Psoas muscle (tissue), 8 donors: ENCODE results near the gene ANKRD6. TPM values are rescaled to one million over a fixed set of nuclear protein-coding genes. Genes with fewer than 3 reads are reported as not detected.

ENCODE experiments used
- ATAC-seq, 4 donors: fragments of 200-7000 bp; cut with Tn5 transposase; one replicate each; pipeline ENCODE4 v1.9.1; 2020; ENCODE audit warnings: moderate library complexity in 3 of 4, mild to moderate bottlenecking in 2 of 4
- DNase-seq, 2 donors: peaks; one replicate each; pipeline ENCODE4 v3.0.0-alpha.2; 2020
- H3K27ac ChIP-seq: fragments of 200-600 bp; one replicate; pipeline ENCODE4 v1.8.0; 2022
- H3K27me3 ChIP-seq, 3 donors: fragments of 200-600 bp in 1 of 3; one replicate each; pipeline versions ENCODE4 v1.6.1 to v1.8.0; 2013 to 2022; ENCODE audit warnings: low read length in 2 of 3, mild to moderate bottlenecking in 2 of 3, moderate library complexity in 1 of 3; ENCODE audit not compliant: insufficient read depth in 3 of 3
- H3K36me3 ChIP-seq, 2 donors: fragments of 200-600 bp in 1 of 2; one replicate each; pipeline versions ENCODE4 v1.6.1 to v1.8.0; 2013 to 2022; ENCODE audit warnings: low read depth in 1 of 2, mild to moderate bottlenecking in 1 of 2, moderate library complexity in 1 of 2; ENCODE audit not compliant: insufficient read depth in 1 of 2
- H3K4me1 ChIP-seq: fragments of 200-600 bp; one replicate; pipeline ENCODE4 v1.8.0; 2022
- H3K4me3 ChIP-seq: fragments of 200-600 bp; one replicate; pipeline ENCODE4 v1.8.0; 2022; ENCODE audit warnings: mild to moderate bottlenecking
- H3K9me3 ChIP-seq: fragments of 200-600 bp; one replicate; pipeline ENCODE4 v1.8.0; 2022
- WGBS, 3 donors: extraction: QIAGEN DNeasy Blood & Tissue Kit; methylation state at CpG; one replicate each; pipeline versions ENCODE4 v1.1.6 to v1.1.7; 2013; 5-methylcytosine and 5-hydroxymethylcytosine counted together
- intact Hi-C, 2 donors: fragments of 100-400 bp; cut with DNase I; formaldehyde crosslinking; loops; one replicate each; pipeline versions ENCODE4 v1.11.0 to v1.14.2; 2022
- polyA plus RNA-seq, 3 donors: library from polyadenylated mRNA; stranded (reverse); fragments of 200-250 nt; gene quantifications; one replicate each; pipeline ENCODE4 v1.2.3, GENCODE V29; 2013
- total RNA-seq, 4 donors: library from RNA; stranded (reverse); fragmentation: NEBNext Ultra II Directional in 2 of 4; extraction: Animal tissue kit (Norgen Biotek cat#: 25700) in 2 of 4; gene quantifications; one replicate each; pipeline versions ENCODE4 v1.2.1 to v1.2.4, GENCODE V29; 2021 to 2023
- TF ChIP-seq, protein P1 (sequence below): fragments of 200-600 bp; IDR thresholded peaks from one replicate; pipeline ENCODE4 v1.8.0; 2022; ENCODE audit warnings: antibody characterized with exemption
- donor health status: healthy with polysubstance abuse.
- donor health status: DM: no; HTN: no; CAD: no; lungs with moderate emphysema.
- donor health status: Bipolar disorder and iron deficiency.
- donor health status: healthy.
- donor health status: DM: yes; HTN: yes; CAD: no.
- donor health status: DM: no; HTN: no; CAD: no.
- donor health status: DM: no; HTN: no; CAD: no.
- donor health status: DM: yes; HTN: yes; CAD: no.

Gene ANKRD6
- total and polyA plus RNA-seq, 7 donors, result 1.2 to 9.0 (median 2.4) TPM

DNA sequence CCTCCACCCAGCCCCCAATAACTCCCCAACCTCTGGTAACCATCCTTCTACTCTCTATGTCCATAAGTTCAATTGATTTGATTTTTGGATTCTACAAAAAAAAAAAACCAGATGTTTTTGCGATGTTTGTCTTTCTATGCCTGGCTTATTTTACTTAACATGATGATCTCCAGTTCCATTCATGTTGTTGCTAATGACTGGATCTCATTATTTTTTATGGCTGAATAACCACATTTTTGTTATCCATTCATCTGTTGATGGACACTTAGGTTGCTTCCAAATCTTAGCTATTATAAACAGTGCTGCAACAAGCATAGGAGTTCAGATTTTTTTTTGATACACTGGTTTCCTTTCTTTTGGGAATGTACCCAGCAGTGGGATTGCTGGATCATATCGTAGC lies 106.8 kb downstream of the ANKRD6 start:
- H3K4me1 ChIP-seq, result no peaks in the 10 kb centered on the region
- intact Hi-C loops, result no loop called here
- WGBS, 3 donors, result 86 to 97% (median 94%) methylated on average over 2 of the region's 2 CpGs

DNA sequence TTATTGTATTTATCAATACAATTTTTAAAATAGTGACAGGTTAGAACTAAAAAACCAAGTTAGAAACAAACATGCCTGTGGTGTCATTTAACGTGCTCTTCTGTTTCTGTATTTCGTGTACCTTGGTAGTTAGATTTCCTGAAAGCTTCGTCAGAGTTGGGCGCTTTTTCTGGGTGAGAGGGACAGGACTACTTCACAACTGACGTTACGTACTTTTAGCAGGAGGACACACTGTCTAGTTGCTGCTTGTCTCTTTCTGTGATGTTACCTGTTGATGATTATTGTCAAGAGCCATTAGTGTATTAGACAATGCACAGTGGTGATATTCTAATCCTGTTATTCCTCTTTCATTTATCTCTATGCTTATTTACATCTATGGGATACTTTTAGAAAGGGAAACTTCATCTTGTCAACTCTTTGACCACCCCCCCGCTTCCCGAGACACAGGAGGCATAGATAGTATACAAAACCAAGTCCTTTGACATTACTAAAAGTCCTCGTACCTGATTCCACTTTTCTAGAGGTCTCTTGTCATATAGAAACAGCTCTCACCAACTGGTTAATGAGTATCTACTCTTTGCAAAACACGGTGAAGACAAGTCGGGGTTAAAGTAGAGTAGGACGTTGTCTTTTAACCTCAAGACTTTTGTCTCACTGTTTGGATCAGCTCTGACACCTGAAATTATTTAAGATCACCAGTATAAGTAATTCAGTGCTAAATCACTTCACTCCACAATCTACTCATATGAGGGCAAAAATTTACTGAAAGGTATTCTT lies 109.3 kb downstream of the ANKRD6 start:
- no peaks in the 10 kb centered on the region for H3K27me3 ChIP-seq
- H3K4me3 ChIP-seq, result no peak overlapping the region
- DNase-seq (no peak), ATAC-seq (no peak)
- H3K9me3 ChIP-seq, result no peaks in the 10 kb centered on the region
- TF ChIP-seq, protein P1, sequence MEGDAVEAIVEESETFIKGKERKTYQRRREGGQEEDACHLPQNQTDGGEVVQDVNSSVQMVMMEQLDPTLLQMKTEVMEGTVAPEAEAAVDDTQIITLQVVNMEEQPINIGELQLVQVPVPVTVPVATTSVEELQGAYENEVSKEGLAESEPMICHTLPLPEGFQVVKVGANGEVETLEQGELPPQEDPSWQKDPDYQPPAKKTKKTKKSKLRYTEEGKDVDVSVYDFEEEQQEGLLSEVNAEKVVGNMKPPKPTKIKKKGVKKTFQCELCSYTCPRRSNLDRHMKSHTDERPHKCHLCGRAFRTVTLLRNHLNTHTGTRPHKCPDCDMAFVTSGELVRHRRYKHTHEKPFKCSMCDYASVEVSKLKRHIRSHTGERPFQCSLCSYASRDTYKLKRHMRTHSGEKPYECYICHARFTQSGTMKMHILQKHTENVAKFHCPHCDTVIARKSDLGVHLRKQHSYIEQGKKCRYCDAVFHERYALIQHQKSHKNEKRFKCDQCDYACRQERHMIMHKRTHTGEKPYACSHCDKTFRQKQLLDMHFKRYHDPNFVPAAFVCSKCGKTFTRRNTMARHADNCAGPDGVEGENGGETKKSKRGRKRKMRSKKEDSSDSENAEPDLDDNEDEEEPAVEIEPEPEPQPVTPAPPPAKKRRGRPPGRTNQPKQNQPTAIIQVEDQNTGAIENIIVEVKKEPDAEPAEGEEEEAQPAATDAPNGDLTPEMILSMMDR, result no peak
- H3K36me3 ChIP-seq, result no peaks in the 10 kb centered on the region
- H3K4me1 ChIP-seq, result no peaks in the 10 kb centered on the region
- WGBS, 3 donors, result 90 to 91% (median 91%) methylated on average over 12 of the region's 12 CpGs
- no peak overlapping the region for H3K27ac ChIP-seq
- intact Hi-C loops, result no loop called here

More for the DNA sequence above, 106.8 kb downstream of the ANKRD6 start:
- TF ChIP-seq, protein P1, result no peak
- Histone ChIP-seq H3K27ac (no peak overlapping the region), H3K4me3 (no peak overlapping the region), H3K36me3 (no peaks in the 10 kb centered on the region), H3K27me3 (no peaks in the 10 kb centered on the region), H3K9me3 (no peaks in the 10 kb centered on the region)
- ATAC-seq (no peak), DNase-seq (no peak)

DNA sequence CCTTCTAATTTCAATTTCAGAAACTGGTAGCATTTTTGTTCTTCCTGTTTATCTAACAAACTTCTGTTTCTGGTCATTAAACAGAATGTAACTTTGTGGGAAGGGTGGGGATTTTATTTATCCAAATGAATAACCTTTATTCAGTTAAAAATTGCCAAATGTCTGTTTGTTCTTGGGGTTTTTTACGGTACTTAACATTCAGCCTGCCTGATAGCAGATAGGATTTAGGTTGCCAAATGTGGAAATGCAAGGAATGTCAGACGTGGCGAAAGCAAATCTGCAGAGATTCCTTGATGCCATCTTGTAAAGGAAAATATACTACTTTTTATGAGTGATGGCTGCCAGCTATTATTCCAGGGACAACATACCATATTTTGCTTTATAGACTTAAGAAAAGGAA lies 109.9 kb downstream of the ANKRD6 start:
- Histone ChIP-seq H3K4me3 (no peak overlapping the region), H3K9me3 (no peaks in the 10 kb centered on the region), H3K27me3 (no peaks in the 10 kb centered on the region), H3K4me1 (no peaks in the 10 kb centered on the region), H3K27ac (no peak overlapping the region), H3K36me3 (no peaks in the 10 kb centered on the region)
- TF ChIP-seq, protein P1, result no peak
- intact Hi-C loops, result no loop called here
- DNase-seq (no peak), ATAC-seq (no peak)
- 60 to 74% (median 61%) methylated on average over 3 of the region's 3 CpGs for WGBS, 3 donors

DNA sequence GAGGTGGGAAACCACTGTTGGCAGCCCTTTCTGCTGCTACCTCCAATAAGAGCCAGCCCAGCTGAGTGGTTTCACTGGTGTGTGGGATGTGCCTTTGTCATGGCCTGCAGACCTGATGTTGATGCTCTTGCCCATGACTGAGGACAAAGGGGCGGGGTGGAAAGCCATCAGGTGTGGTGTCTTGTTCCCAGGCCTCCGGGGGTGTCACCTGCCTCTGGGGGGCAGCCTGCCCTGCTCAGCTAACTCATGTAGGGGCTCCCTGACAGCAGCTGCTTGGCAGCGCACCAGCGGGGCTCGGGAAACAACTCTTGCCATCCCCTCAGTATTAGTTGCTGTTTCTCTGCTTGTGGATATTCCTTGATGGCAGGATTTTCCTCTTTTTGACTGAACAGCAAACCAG lies 114.3 kb downstream of the ANKRD6 start:
- H3K9me3 ChIP-seq, result no peaks in the 10 kb centered on the region
- no peaks in the 10 kb centered on the region for H3K27me3 ChIP-seq
- H3K4me3 ChIP-seq, result no peak overlapping the region
- no peak overlapping the region for H3K27ac ChIP-seq
- H3K4me1 ChIP-seq, result no peaks in the 10 kb centered on the region
- DNase-seq, result no peak
- intact Hi-C loops, result no loop called here
- ATAC-seq, result no peak
- WGBS, 3 donors, result 67 to 71% (median 69%) methylated on average over 5 of the region's 5 CpGs
- TF ChIP-seq, protein P1, result no peak
- H3K36me3 ChIP-seq, result no peaks in the 10 kb centered on the region

DNA sequence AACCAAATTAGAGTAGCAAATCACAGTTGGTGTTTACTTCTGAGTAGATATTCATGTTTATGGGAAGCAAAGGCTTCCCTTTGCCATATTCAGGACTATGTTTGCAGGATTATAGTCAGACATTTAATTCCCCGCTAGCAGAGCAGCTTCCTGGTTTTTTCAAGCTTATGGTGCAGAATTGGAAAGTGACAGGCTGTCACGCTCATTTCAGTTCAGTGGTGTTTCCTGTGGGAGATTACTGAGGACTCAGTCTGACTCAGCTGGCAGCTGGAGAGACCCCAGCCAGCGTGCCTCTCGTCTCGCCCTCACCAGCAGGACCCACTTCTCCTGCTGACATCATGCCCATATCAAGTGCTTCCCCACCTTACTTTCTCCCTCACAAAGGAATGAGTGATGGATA lies 120.5 kb downstream of the ANKRD6 start:
- 61 to 76% (median 65%) methylated on average over 5 of the region's 5 CpGs for WGBS, 3 donors
- Histone ChIP-seq H3K36me3 (no peaks in the 10 kb centered on the region), H3K4me1 (no peaks in the 10 kb centered on the region), H3K4me3 (no peak overlapping the region), H3K27ac (no peak overlapping the region), H3K9me3 (no peaks in the 10 kb centered on the region), H3K27me3 (no peaks in the 10 kb centered on the region)
- ATAC-seq (no peak), DNase-seq (no peak)
- TF ChIP-seq, protein P1, result no peak
- intact Hi-C loops, result no loop called here
